Mucosa of rectum (tissue), 2 donors: ENCODE results near the gene DAB2IP.
A peak's percentile ranks its signal among the peaks of the same experiment; 100 is the strongest.
"Not testable (repeated sequence)": the region's sequence is repeated elsewhere in the genome, so short reads cannot be mapped to it uniquely, and the experiment has no call there.

Experiments
- H3K27ac ChIP-seq, 2 donors: one replicate each; pipeline ENCODE4 v1.7.0; 2013; ENCODE audit warnings: inconsistent platforms in 2 of 2, low read depth in 2 of 2, low read length in 2 of 2
- H3K27me3 ChIP-seq, 2 donors: one replicate each; pipeline ENCODE4 v1.7.0; 2013; ENCODE audit warnings: low read length in 2 of 2; ENCODE audit not compliant: control insufficient read depth in 2 of 2, insufficient read depth in 2 of 2
- H3K36me3 ChIP-seq, 2 donors: one replicate each; pipeline ENCODE4 v1.7.0; 2013; ENCODE audit warnings: low read length in 2 of 2; ENCODE audit not compliant: control insufficient read depth in 2 of 2, insufficient read depth in 2 of 2
- H3K4me1 ChIP-seq, 2 donors: one replicate each; pipeline ENCODE4 v1.7.0; 2013; ENCODE audit warnings: low read length in 2 of 2, mild to moderate bottlenecking in 1 of 2; ENCODE audit not compliant: control insufficient read depth in 2 of 2, insufficient read depth in 2 of 2
- H3K4me3 ChIP-seq, 2 donors: one replicate each; pipeline ENCODE4 v1.7.0; 2013; ENCODE audit warnings: low read length in 2 of 2
- H3K9ac ChIP-seq, 2 donors: one replicate each; pipeline ENCODE4 v1.7.0; 2013; ENCODE audit warnings: low read length in 2 of 2, low read depth in 1 of 2, mild to moderate bottlenecking in 1 of 2
- H3K9me3 ChIP-seq, 2 donors: one replicate each; pipeline ENCODE4 v1.7.0; 2013; ENCODE audit warnings: low read length in 2 of 2; ENCODE audit not compliant: control insufficient read depth in 2 of 2
- donor health status: healthy.
- donor health status: Normal muscosa, but diverticular disease.

DAB2IP gene

DNA sequence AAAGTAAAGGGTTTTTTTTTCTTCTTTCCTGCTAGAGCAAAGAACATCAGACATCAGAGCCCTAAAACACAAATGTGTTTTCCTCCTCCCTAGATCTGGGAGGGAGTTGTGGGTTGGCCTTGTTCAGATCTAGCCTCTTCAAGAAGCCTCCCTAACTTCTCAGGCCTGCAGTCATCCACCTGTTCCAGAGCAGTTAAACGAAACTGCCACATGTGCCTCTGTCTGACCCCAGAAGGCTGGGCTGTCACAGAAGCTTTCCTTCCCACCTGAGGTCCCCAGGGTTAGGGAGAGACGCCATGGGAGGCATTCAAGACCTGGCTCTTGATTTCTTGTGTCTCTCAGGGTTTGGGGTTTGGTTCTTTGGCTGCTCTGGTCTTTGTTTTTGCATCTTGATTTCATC lies 87.0 kb downstream of the DAB2IP start:
- H3K36me3 ChIP-seq: peaks cover 0 to 4% of the 10 kb centered on the region in 2 donors
- H3K9me3 ChIP-seq: no peaks in the 10 kb centered on the region
- H3K9ac ChIP-seq: peak overlapping the region; percentile 84 to 94
- H3K27ac ChIP-seq: peak overlapping the region; percentile 94 to 98
- H3K4me3 ChIP-seq: peak overlapping the region; percentile 64 to 82
- no peaks in the 10 kb centered on the region for H3K27me3 ChIP-seq
- H3K4me1 ChIP-seq: peaks cover 67 to 85% of the 10 kb centered on the region in 2 donors

DNA sequence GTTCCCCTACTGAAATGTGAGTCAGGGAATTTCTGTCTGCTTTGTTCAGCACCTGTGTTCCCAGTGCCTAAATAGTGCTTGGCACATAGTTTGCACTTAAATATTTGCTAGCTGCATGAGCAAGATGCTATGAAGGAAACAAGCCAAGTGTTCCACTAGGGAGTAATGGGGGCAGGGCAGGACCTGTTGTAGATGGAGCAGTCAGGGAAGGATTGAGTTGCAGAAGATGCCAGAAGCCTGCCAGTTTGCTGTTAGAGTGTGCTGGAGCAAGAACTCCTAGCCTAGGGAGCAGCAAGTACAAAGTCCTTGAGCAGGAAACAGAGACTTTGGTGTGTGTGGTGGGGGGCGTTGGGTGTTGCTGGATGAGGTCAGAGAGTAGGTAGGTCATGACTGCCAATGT lies 87.5 kb downstream of the DAB2IP start:
- Histone ChIP-seq H3K4me1 (peaks cover 67 to 87% of the 10 kb centered on the region in 2 donors), H3K27me3 (no peaks in the 10 kb centered on the region), H3K36me3 (peaks cover 0 to 4% of the 10 kb centered on the region in 2 donors), H3K9me3 (no peaks in the 10 kb centered on the region), H3K9ac (peak overlapping the region; percentile 84 to 94), H3K27ac (peak overlapping the region; percentile 94 to 98), H3K4me3 (peak overlapping the region; percentile 64 to 82)

DNA sequence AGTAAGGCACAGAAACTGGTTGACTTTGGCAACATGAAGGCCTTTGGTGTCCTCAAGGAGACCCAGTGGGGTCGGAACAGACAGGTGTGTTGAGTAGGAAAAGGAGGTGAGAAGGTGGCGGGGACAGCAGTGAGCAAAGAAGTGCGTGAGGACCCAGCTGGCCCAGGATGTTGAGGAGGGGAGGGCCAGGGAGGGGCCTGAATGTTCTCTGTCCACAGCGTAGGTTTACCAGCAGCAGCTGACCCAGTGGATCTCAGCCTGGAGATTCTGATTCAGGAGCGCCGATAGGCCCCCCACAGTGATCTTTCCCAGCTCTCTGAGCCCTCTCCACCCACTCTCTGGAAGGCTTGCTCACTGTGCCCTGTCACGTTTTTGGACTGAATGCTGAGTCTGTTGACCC lies 88.5 kb downstream of the DAB2IP start:
- peak overlapping the region; percentile 94 to 98 for H3K27ac ChIP-seq

DNA sequence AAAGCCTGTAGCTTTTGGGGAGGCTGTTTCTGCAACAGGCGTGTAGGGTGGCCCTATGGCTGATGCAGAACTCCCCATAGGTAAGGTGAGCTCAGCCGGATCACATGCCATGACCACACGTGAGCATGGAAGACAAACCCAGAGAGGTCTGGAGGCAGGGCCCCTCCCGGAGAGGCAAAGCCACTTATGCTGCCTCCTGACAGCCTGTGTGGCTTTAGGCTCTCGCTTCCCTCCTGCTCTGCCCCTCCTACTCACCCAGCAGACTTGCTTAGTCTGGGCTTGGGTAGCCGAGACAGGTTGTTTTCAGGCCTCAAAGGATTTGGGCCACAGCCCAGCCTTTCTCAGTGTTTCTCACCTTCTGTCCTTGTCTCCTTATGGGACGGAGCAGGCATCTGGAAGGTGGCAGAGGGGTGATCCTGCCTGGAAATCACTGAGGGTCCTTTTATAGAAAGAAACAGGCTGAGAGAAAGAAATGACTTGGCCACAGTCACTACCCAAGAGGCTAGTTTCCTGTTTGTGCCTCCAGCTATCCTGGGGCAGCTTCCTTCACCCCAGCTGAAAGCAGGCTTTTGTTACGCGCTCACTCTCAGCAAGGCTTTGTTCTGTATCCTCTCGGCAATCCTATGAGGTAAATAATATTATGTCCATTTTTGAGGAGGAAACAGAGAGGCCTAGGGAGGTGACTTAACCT lies 89.9 kb downstream of the DAB2IP start:
- H3K36me3 ChIP-seq: peaks cover 0 to 4% of the 10 kb centered on the region in 2 donors
- H3K27me3 ChIP-seq: no peaks in the 10 kb centered on the region
- H3K27ac ChIP-seq: peak overlapping the region; percentile 20 to 65
- H3K4me3 ChIP-seq: no peak overlapping the region
- H3K4me1 ChIP-seq: peaks cover 64 to 80% of the 10 kb centered on the region in 2 donors
- no peaks in the 10 kb centered on the region for H3K9me3 ChIP-seq
- H3K9ac ChIP-seq: peak overlapping the region in 1 of 2 donors; percentile 45

More for the DNA sequence above, 88.5 kb downstream of the DAB2IP start:
- H3K9me3 ChIP-seq: no peaks in the 10 kb centered on the region
- peaks cover 0 to 4% of the 10 kb centered on the region in 2 donors for H3K36me3 ChIP-seq
- H3K9ac ChIP-seq: peak overlapping the region; percentile 47 to 94
- H3K4me3 ChIP-seq: peak overlapping the region; percentile 57 to 64
- H3K4me1 ChIP-seq: peaks cover 70 to 89% of the 10 kb centered on the region in 2 donors
- no peaks in the 10 kb centered on the region for H3K27me3 ChIP-seq

DNA sequence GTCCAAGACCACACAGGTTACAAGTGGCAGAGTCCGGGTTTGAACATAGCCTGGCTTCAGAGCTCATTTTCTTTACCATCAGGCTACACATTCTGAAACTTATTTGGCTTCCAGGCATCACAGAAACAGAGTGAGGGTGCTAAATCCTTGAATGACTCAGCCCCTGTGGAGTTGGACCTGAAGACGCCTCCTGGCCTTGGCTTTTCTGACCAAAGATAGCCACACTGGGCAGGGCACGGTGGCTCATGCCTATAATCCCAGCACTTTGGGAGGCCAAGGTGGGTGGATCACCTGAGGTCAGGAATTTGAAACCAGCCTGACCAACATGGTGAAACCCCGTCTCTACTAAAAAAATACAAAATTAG lies 90.5 kb downstream of the DAB2IP start:
- H3K9me3 ChIP-seq, H3K4me3 ChIP-seq, H3K27me3 ChIP-seq, H3K36me3 ChIP-seq, H3K9ac ChIP-seq: not testable (repeated sequence)
- H3K4me1 ChIP-seq: peaks cover 61 to 75% of the 10 kb centered on the region in 2 donors
- H3K27ac ChIP-seq: peak overlapping the region in 1 of 2 donors; percentile 65

DNA sequence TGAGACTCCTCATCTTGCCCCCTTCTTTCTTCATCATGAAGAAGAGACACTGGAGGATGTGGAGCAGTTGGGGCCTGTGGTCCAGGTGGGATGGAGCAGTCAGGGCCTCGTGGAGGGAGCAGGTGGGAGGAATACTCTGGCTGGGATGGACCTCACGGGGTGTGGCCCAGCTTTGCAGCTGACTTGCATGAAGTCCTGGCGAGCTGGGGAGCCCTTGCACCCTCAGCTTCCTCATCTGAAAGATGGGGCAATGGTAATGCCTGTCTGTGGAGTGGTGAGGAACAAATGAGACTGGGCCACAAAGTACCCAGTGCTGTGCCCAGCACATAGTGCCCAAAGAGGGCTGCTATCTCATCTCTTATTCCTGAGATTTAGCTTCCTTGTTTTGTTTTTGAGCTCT lies 91.5 kb downstream of the DAB2IP start:
- peak overlapping the region; percentile 92 to 96 for H3K27ac ChIP-seq
- H3K9me3 ChIP-seq: no peaks in the 10 kb centered on the region
- peaks cover 3 to 4% of the 10 kb centered on the region in 2 donors for H3K36me3 ChIP-seq
- peak overlapping the region; percentile 77 to 90 for H3K9ac ChIP-seq
- H3K4me3 ChIP-seq: peak overlapping the region; percentile 74 to 79
- peaks cover 55 to 66% of the 10 kb centered on the region in 2 donors for H3K4me1 ChIP-seq
- H3K27me3 ChIP-seq: no peaks in the 10 kb centered on the region

DNA sequence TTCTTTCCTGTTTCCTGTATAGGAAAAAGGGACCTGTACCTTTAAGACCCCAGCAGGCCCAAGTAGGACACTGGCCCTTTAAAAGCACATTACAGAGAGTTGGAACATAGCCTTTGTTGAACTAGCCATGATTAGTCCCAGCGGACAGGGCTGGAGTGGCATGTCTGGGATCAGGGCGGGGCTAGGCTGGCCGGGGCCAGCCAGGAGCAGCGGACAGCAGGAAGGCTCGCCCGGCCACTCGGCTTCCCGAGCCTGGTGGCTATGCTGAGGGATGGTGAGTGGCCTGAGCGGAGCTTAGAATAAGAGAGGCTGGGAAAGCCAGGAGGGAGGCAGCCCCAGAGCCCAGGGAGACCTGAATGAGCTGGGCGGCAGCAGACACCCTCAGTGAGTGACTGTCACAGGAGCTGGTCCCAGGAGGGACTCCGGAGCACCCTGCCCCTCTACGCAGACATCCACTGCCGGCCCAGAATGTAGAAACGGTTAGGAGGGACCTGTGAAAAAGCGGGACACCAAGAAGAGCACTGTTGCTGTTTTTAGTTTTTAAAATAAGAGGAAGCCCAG lies 92.1 kb downstream of the DAB2IP start:
- peak overlapping the region; percentile 74 to 79 for H3K4me3 ChIP-seq
- H3K9ac ChIP-seq: peak overlapping the region; percentile 77 to 90
- no peaks in the 10 kb centered on the region for H3K9me3 ChIP-seq
- H3K27ac ChIP-seq: peak overlapping the region; percentile 92 to 96
- H3K27me3 ChIP-seq: no peaks in the 10 kb centered on the region
- peaks cover 3 to 6% of the 10 kb centered on the region in 2 donors for H3K36me3 ChIP-seq
- H3K4me1 ChIP-seq: peaks cover 54 to 68% of the 10 kb centered on the region in 2 donors

DNA sequence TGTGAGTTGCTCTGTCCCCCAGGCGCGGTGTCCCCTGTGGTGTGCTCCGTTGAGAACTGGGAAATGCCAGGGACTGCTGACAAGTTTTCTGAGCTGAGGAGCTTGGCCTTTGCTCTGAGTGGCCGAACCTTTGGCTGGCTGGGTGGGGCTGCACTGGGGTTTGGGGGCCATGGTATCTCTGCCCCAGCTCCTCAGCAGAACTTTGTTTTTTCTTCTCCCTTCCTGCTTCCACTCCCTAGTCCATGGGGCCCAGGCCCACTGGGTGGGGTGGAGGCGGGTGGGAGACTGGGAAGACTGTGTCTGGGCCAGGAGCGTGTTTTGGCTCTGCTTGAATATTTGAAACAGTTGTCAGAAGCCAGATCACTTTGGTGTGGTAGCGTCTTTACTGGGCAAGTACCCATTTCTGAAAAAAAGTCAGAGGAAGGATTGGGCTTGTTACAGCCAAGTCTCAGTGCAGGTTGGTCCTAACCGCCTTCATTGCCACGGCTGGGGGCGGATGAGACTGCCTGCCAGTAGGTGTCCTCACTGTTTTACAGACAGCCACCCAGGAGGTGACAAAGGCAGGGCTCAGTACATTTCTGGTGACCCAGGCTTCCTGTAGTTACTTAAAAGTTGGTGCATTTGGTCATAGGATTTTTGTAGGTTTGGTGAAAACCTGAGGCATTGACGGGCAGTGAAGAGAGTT lies 92.7 kb downstream of the DAB2IP start:
- H3K27me3 ChIP-seq: no peaks in the 10 kb centered on the region
- H3K27ac ChIP-seq: peak overlapping the region; percentile 92 to 96
- peaks cover 3 to 7% of the 10 kb centered on the region in 2 donors for H3K36me3 ChIP-seq
- H3K4me3 ChIP-seq: peak overlapping the region; percentile 74 to 79
- H3K9ac ChIP-seq: peak overlapping the region; percentile 77 to 90
- no peaks in the 10 kb centered on the region for H3K9me3 ChIP-seq
- peaks cover 49 to 65% of the 10 kb centered on the region in 2 donors for H3K4me1 ChIP-seq

DNA sequence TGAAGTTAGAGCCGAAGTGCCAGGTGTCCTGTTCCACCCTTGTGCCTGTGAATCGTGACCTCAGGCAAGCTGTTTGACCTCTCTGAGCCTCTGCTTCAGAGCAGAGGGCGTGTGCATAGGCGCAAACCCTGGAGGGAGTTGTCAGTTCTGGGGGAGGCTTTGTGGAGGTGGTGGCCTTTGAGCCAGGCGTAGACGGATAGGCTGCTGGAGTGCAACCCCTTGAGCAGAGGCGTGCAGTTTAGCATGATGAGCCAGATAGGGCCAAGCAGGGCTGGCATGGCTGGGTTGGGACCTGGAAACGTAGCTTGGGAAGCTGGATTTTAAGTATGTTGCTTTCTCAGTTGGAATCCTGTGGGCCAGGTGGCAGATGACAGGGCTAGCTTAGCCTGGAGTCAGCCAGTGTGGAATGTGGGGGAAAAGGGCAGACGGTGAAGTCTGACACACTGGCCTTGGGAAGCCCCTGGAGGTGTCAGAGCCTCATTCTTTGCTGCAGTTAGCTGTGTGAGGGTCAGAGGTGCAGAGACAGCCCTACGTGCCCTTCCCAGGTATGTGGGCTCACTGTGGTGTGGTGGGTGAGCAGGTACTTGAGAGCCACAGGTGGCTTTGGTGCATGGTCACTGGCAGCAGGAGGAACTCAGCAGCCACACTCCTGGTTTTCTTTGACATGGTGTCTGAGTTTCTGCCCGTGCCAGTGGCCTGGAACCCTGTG lies 93.4 kb downstream of the DAB2IP start:
- no peaks in the 10 kb centered on the region for H3K9me3 ChIP-seq
- peak overlapping the region; percentile 92 to 96 for H3K27ac ChIP-seq
- H3K27me3 ChIP-seq: no peaks in the 10 kb centered on the region
- peak overlapping the region; percentile 9 to 29 for H3K4me3 ChIP-seq
- H3K4me1 ChIP-seq: peaks cover 42 to 61% of the 10 kb centered on the region in 2 donors
- H3K36me3 ChIP-seq: peaks cover 6 to 11% of the 10 kb centered on the region in 2 donors
- H3K9ac ChIP-seq: peak overlapping the region; percentile 38 to 90
